Stomach (tissue), 4 donors: ENCODE measurements around the gene ITGB8.

Source experiments
- EP300 ChIP-seq: sonication (generic); formaldehyde crosslinking; IDR thresholded peaks from one replicate; pipeline ENCODE4 v1.6.1; 2017; ENCODE audit warnings: antibody characterized with exemption
- POLR2A ChIP-seq, 4 donors: fragments of 450-650 bp; IDR thresholded peaks; one replicate each; pipeline ENCODE4 v1.6.1; 2016; ENCODE audit warnings: antibody characterized with exemption in 4 of 4, control low read depth in 2 of 4, mild to moderate bottlenecking in 1 of 4, moderate library complexity in 1 of 4
- POLR2AphosphoS5 ChIP-seq, 3 donors: sonication (generic); formaldehyde crosslinking; IDR thresholded peaks; one replicate each; pipeline ENCODE4 v1.6.1; 2016; ENCODE audit warnings: antibody characterized with exemption in 3 of 3
- TF ChIP-seq, protein P1 (sequence below), 7 experiments: fragments of 450-650 bp in 4 of 7; fragments of 200-600 bp in 3 of 7; sonication (generic) in 3 of 7; IDR thresholded peaks; one replicate each; pipeline ENCODE4 v1.5.1; 2016 to 2019; ENCODE audit warnings: antibody characterized with exemption in 7 of 7, control low read depth in 2 of 7, mild to moderate bottlenecking in 1 of 7

DNA sequence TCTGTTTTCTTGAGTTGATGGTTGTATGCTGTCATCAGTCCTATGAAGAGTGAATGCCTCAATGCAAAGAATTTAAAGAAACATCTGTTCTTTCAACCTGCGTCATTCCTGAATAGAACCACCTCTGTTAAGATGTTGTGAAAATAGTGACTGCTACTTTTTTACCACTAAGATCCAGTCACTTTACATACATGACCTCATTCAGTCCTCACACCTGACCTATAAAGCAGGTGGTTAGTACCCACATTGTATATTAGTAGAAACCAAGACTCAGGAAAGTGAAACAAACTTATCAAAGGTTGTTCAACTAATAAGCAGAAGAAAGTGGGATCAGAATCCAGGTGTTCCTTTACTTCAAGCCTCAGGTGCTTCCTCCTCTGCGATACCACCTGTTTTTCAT is 64.8 kb downstream of the ITGB8 start:
- TF ChIP-seq, protein P1, sequence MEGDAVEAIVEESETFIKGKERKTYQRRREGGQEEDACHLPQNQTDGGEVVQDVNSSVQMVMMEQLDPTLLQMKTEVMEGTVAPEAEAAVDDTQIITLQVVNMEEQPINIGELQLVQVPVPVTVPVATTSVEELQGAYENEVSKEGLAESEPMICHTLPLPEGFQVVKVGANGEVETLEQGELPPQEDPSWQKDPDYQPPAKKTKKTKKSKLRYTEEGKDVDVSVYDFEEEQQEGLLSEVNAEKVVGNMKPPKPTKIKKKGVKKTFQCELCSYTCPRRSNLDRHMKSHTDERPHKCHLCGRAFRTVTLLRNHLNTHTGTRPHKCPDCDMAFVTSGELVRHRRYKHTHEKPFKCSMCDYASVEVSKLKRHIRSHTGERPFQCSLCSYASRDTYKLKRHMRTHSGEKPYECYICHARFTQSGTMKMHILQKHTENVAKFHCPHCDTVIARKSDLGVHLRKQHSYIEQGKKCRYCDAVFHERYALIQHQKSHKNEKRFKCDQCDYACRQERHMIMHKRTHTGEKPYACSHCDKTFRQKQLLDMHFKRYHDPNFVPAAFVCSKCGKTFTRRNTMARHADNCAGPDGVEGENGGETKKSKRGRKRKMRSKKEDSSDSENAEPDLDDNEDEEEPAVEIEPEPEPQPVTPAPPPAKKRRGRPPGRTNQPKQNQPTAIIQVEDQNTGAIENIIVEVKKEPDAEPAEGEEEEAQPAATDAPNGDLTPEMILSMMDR (IDR thresholded peaks at IDR 0.05): no peak
- TF ChIP-seq POLR2A (IDR thresholded peaks at IDR 0.05): no peak
- TF ChIP-seq POLR2AphosphoS5 (IDR thresholded peaks at IDR 0.05): no peak
- TF ChIP-seq EP300: no peak
